Endothelial cell of umbilical vein (primary cell): ENCODE data around the gene NUAK1.

Source experiments
- CTCF ChIP-seq, 2 donors: IDR thresholded peaks; 1 replicate in 1 of 2; 2 replicates in 1 of 2; pipeline ENCODE4 v1.5.1; 2011; ENCODE audit warnings: low read length in 2 of 2, mild to moderate bottlenecking in 2 of 2, moderate library complexity in 2 of 2, control low read depth in 1 of 2, inconsistent platforms in 1 of 2, low read depth in 1 of 2; ENCODE audit not compliant: insufficient read depth in 1 of 2; ENCODE audit errors: extremely low read depth in 1 of 2
- EZH2 ChIP-seq: IDR thresholded peaks from 2 replicates; pipeline ENCODE4 v1.6.1; 2012; ENCODE audit warnings: borderline replicate concordance, low read depth, mild to moderate bottlenecking, moderate library complexity, low read length, inconsistent platforms; ENCODE audit not compliant: severe bottlenecking
- FOS ChIP-seq: IDR thresholded peaks from 2 replicates; pipeline ENCODE4 v1.6.1; 2011; ENCODE audit warnings: mild to moderate bottlenecking, low read length, moderate library complexity, borderline replicate concordance; ENCODE audit not compliant: insufficient read depth
- GATA2 ChIP-seq: IDR thresholded peaks from 2 replicates; pipeline ENCODE4 v1.7.0; 2011; ENCODE audit warnings: low read depth, mild to moderate bottlenecking, moderate library complexity, mixed read lengths, low read length; ENCODE audit not compliant: insufficient read length, insufficient read depth
- JUN ChIP-seq: IDR thresholded peaks from 2 replicates; pipeline ENCODE4 v1.6.1; 2011; ENCODE audit warnings: borderline replicate concordance, low read depth; ENCODE audit not compliant: insufficient read length, insufficient read depth
- MAX ChIP-seq: IDR thresholded peaks from 2 replicates; pipeline ENCODE4 v1.6.1; 2011; ENCODE audit not compliant: insufficient read depth, insufficient read length
- MYC ChIP-seq: IDR thresholded peaks from one replicate; pipeline ENCODE4 v1.6.1; 2011; ENCODE audit warnings: mild to moderate bottlenecking, low read depth, low read length
- POLR2A ChIP-seq: IDR thresholded peaks from 2 replicates; pipeline ENCODE4 v1.6.1; 2012; ENCODE audit warnings: low read depth, mild to moderate bottlenecking, control low read depth, low read length
- POLR2AphosphoS5 ChIP-seq: IDR thresholded peaks from 2 replicates; pipeline ENCODE4 v1.6.1; 2012; ENCODE audit warnings: low read depth, mild to moderate bottlenecking, control low read depth, low read length, moderate library complexity; ENCODE audit not compliant: insufficient read depth

- TF ChIP-seq POLR2A (no peak), POLR2AphosphoS5 (no peak), CTCF (IDR thresholded peaks at IDR 0.05; ENCODE audit: extremely low read depth in 1 of 2, insufficient read depth in 1 of 2, low read depth in 1 of 2, low read length in 2 of 2) (no peak), EZH2 (no peak), MAX (no peak), FOS (no peak), GATA2 (no peak), JUN (no peak), MYC (no peak)
Measured at GRCh38 chr12:106089935-106090334, 48.8 kb downstream of the NUAK1 start.
